MM.1S (cell line): ENCODE measurements around the gene ABHD18.

Experiments used
- DNase-seq: peaks from one replicate; pipeline ENCODE4 v3.0.0-alpha.2; 2015
- H2AFZ ChIP-seq: fragments of 300-600 bp; sonication (generic); 2 replicates; pipeline ENCODE4 v1.6.0; 2016; ENCODE audit warnings: antibody characterized with exemption, low read length
- H3F3A ChIP-seq: fragments of 300-600 bp; sonication (generic); 2 replicates; pipeline ENCODE4 v1.6.1; 2016; ENCODE audit warnings: mild to moderate bottlenecking, antibody characterized with exemption, low read length, moderate library complexity, mixed read lengths; ENCODE audit not compliant: insufficient read depth
- H3K27ac ChIP-seq: fragments of 300-600 bp; sonication (generic); 2 replicates; pipeline ENCODE4 v1.5.1; 2016; ENCODE audit warnings: mild to moderate bottlenecking, low read length
- H3K27me3 ChIP-seq: fragments of 300-600 bp; sonication (generic); replicated peaks from 2 replicates; pipeline ENCODE4 v1.6.0; 2016; ENCODE audit warnings: low read length; ENCODE audit not compliant: insufficient read depth
- H3K36me3 ChIP-seq: fragments of 300-600 bp; sonication (generic); replicated peaks from 2 replicates; pipeline ENCODE4 v1.6.1; 2016; ENCODE audit warnings: mild to moderate bottlenecking, low read length, mixed read lengths; ENCODE audit not compliant: insufficient read depth
- H3K4me1 ChIP-seq: fragments of 300-600 bp; sonication (generic); 2 replicates; pipeline ENCODE4 v1.6.1; 2016; ENCODE audit warnings: low read length, mixed read lengths
- H3K4me2 ChIP-seq: fragments of 300-600 bp; sonication (generic); 2 replicates; pipeline ENCODE4 v1.6.0; 2016; ENCODE audit warnings: low read depth, low read length
- H3K4me3 ChIP-seq: fragments of 300-600 bp; sonication (generic); 2 replicates; pipeline ENCODE4 v1.5.1; 2016; ENCODE audit warnings: low read length, mixed read lengths
- H3K79me2 ChIP-seq: fragments of 300-600 bp; sonication (generic); 2 replicates; pipeline ENCODE4 v1.6.1; 2016; ENCODE audit warnings: mixed run types, low read length, mixed read lengths
- H3K9ac ChIP-seq: fragments of 300-600 bp; sonication (generic); 2 replicates; pipeline ENCODE4 v1.6.1; 2016; ENCODE audit warnings: low read length, mixed read lengths
- H3K9me2 ChIP-seq: fragments of 300-600 bp; sonication (generic); replicated peaks from 2 replicates; pipeline ENCODE4 v1.6.1; 2016; ENCODE audit warnings: mild to moderate bottlenecking, low read length, mixed read lengths; ENCODE audit not compliant: insufficient read depth
- H3K9me3 ChIP-seq: fragments of 300-600 bp; sonication (generic); replicated peaks from 2 replicates; pipeline ENCODE4 v1.6.1; 2016; ENCODE audit warnings: mild to moderate bottlenecking, low read length, mixed read lengths; ENCODE audit not compliant: insufficient read depth
- H4K20me1 ChIP-seq: fragments of 300-600 bp; sonication (generic); 2 replicates; pipeline ENCODE4 v1.6.1; 2016; ENCODE audit warnings: mild to moderate bottlenecking, low read length, moderate library complexity, mixed read lengths; ENCODE audit not compliant: insufficient read depth
- CTCF ChIP-seq: fragments of 300-600 bp; sonication (generic); IDR thresholded peaks from 2 replicates; pipeline ENCODE4 v1.5.1; 2016; ENCODE audit warnings: antibody characterized with exemption, low read length, mixed read lengths
- EZH2 ChIP-seq: fragments of 300-600 bp; sonication (generic); optimal IDR thresholded peaks from 2 replicates; pipeline ENCODE3; 2017; ENCODE audit warnings: low read depth, mild to moderate bottlenecking, antibody characterized with exemption, low read length, mixed read lengths
- EZH2phosphoT487 ChIP-seq: fragments of 300-600 bp; sonication (generic); IDR thresholded peaks from 2 replicates; pipeline ENCODE4 v1.6.1; 2018; ENCODE audit warnings: antibody characterized with exemption, low read length

ABHD18 gene

GRCh38 chr4:127975121-127975770, 10.0 kb downstream of the ABHD18 start:
- H4K20me1 ChIP-seq: no peaks in the 10 kb centered on the region; the same call in 1 of the 2 replicates
- H2AFZ ChIP-seq: no peak overlapping the region
- H3K27ac ChIP-seq: no peak overlapping the region
- DNase-seq: no peak
- no peak overlapping the region for H3K9ac ChIP-seq
- no peaks in the 10 kb centered on the region for H3K9me2 ChIP-seq
- H3K4me2 ChIP-seq: no peak overlapping the region
- no peaks in the 10 kb centered on the region for H3K27me3 ChIP-seq
- H3K4me3 ChIP-seq: no peak overlapping the region
- no peaks in the 10 kb centered on the region for H3K9me3 ChIP-seq
- TF ChIP-seq EZH2 (no peak), EZH2phosphoT487 (no peak), CTCF (no peak)
- H3K36me3 ChIP-seq: no peaks in the 10 kb centered on the region
- peaks cover 36% of the 10 kb centered on the region for H3K79me2 ChIP-seq
- no peaks in the 10 kb centered on the region; the same call in 1 of the 2 replicates for H3F3A ChIP-seq
- no peaks in the 10 kb centered on the region for H3K4me1 ChIP-seq

- Histone ChIP-seq H3F3A (no peaks in the 10 kb centered on the region; the same call in 1 of the 2 replicates), H3K36me3 (no peaks in the 10 kb centered on the region), H3K4me3 (no peak overlapping the region), H2AFZ (no peak overlapping the region), H3K9ac (no peak overlapping the region), H3K27me3 (no peaks in the 10 kb centered on the region), H3K9me3 (no peaks in the 10 kb centered on the region), H3K9me2 (no peaks in the 10 kb centered on the region), H3K4me1 (no peaks in the 10 kb centered on the region), H4K20me1 (no peaks in the 10 kb centered on the region), H3K27ac (no peak overlapping the region), H3K4me2 (no peak overlapping the region), H3K79me2 (0 out of 2 replicates have a peak, but pooled peaks cover 7% of the 10 kb centered on the region)
- TF ChIP-seq CTCF (no peak), EZH2 (no peak), EZH2phosphoT487 (no peak)
- no peak for DNase-seq
These were observed 13.7 kb downstream of the ABHD18 start for GRCh38 chr4:127978930-127979329.

GRCh38 chr4:127982445-127982844, 17.2 kb downstream of the ABHD18 start:
- no peaks in the 10 kb centered on the region for H3K9me2 ChIP-seq
- no peaks in the 10 kb centered on the region for H4K20me1 ChIP-seq
- no peak overlapping the region for H3K27ac ChIP-seq
- H3K9me3 ChIP-seq: no peaks in the 10 kb centered on the region
- no peaks in the 10 kb centered on the region for H3K79me2 ChIP-seq
- H3K4me1 ChIP-seq: no peaks in the 10 kb centered on the region
- 0 out of 2 replicates have a peak, but pooled peaks cover 2% of the 10 kb centered on the region for H3K36me3 ChIP-seq
- no peak overlapping the region for H3K9ac ChIP-seq
- no peaks in the 10 kb centered on the region; the same call in 1 of the 2 replicates for H3F3A ChIP-seq
- no peak overlapping the region for H3K4me2 ChIP-seq
- no peak overlapping the region for H3K4me3 ChIP-seq
- no peak for TF ChIP-seq EZH2
- TF ChIP-seq EZH2phosphoT487: no peak
- TF ChIP-seq CTCF: no peak
- H2AFZ ChIP-seq: no peak overlapping the region
- no peaks in the 10 kb centered on the region for H3K27me3 ChIP-seq
- DNase-seq: no peak
